Upper lobe of left lung (tissue), 6 donors: ENCODE results near the gene MRPL2. TPM values are rescaled to one million over a fixed set of nuclear protein-coding genes. Genes with fewer than 3 reads are reported as not detected.

Source experiments
- ATAC-seq, 2 donors: fragments of 200-7000 bp; cut with Tn5 transposase; one replicate each; pipeline ENCODE4 v1.9.1; 2022; ENCODE audit warnings: mild to moderate bottlenecking in 2 of 2, moderate library complexity in 2 of 2; ENCODE audit not compliant: low FRiP score in 2 of 2
- DNase-seq, 2 donors: peaks; one replicate each; pipeline ENCODE4 v3.0.0-alpha.2; 2019 to 2020
- H3K27ac ChIP-seq, 4 donors: fragments of 200-600 bp; sonication (generic); one replicate each; pipeline ENCODE4 v1.5.1; 2016 to 2019
- H3K27me3 ChIP-seq, 4 donors: fragments of 200-600 bp; sonication (generic); one replicate each; pipeline ENCODE4 v1.5.1; 2017 to 2019
- H3K36me3 ChIP-seq, 4 donors: fragments of 200-600 bp; sonication (generic); one replicate each; pipeline ENCODE4 v1.5.1; 2016 to 2019
- H3K4me1 ChIP-seq, 4 donors: fragments of 200-600 bp; sonication (generic); one replicate each; pipeline ENCODE4 v1.5.1; 2018 to 2019
- H3K4me3 ChIP-seq, 4 donors: fragments of 200-600 bp; sonication (generic); one replicate each; pipeline ENCODE4 v1.5.1; 2017 to 2019; ENCODE audit warnings: mild to moderate bottlenecking in 2 of 4, moderate library complexity in 1 of 4
- H3K9me3 ChIP-seq, 4 donors: fragments of 200-600 bp; sonication (generic); one replicate each; pipeline ENCODE4 v1.5.1; 2018 to 2019
- EP300 ChIP-seq, 4 donors: sonication (generic); formaldehyde crosslinking; IDR thresholded peaks; one replicate each; pipeline ENCODE4 v1.5.1; 2017; ENCODE audit warnings: antibody characterized with exemption in 4 of 4, control low read depth in 2 of 4
- POLR2A ChIP-seq, 4 donors: fragments of 450-650 bp; IDR thresholded peaks; one replicate each; pipeline ENCODE4 v1.5.1; 2016 to 2017; ENCODE audit warnings: antibody characterized with exemption in 4 of 4, mild to moderate bottlenecking in 2 of 4
- POLR2AphosphoS5 ChIP-seq, 2 donors: sonication (generic); formaldehyde crosslinking; IDR thresholded peaks; one replicate each; pipeline ENCODE4 v1.5.1; 2017; ENCODE audit warnings: antibody characterized with exemption in 2 of 2
- WGBS, 2 donors: methylation state at CpG; one replicate each; pipeline ENCODE4 v1.1.5; 2017 to 2018; 5-methylcytosine and 5-hydroxymethylcytosine counted together
- total RNA-seq, 6 donors: library from RNA; depleted of rRNA in 4 of 6; stranded (reverse); fragments of >200 nt in 4 of 6; gene quantifications; one replicate each; pipeline versions ENCODE4 v1.1.0 to v1.2.1, GENCODE V29; 2016 to 2021
- TF ChIP-seq, protein P1 (sequence below), 6 experiments: fragments of 450-650 bp in 4 of 6; fragments of 200-600 bp in 2 of 6; sonication (generic) in 2 of 6; IDR thresholded peaks; one replicate each; pipeline ENCODE4 v1.5.1; 2016 to 2019; ENCODE audit warnings: antibody characterized with exemption in 6 of 6
- donor health status: DM: no; HTN: no; CAD: no; lungs with moderate emphysema.
- donor health status: DM: no; HTN: yes; CAD: no; lungs with severe emphysema.

MRPL2 gene
- total RNA-seq, 6 donors from 2014 or later = 17.2 to 58.2 (median 30.7) TPM

DNA sequence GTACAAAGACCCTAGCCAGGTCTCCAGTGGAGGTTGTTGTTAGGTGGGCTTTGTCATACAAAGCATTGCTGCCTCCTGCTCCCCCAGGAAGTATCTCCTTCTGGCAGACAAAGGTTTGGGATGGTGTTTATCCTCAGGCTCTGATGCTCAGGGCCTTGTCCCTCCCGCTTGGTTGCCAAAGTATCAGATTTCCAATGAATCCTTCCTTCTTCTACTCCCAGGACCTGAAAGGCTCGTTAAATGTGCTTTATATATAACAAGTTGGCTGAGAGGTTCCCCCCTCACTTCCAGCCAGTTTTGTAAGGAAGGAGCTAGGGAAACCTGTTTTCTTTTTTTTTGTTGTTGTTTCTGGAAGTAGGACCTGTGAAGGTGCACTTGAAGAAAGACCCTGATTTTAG lies 31.3 kb upstream of the MRPL2 start:
- H3K4me3 ChIP-seq = peak overlapping the region in 1 of 4 donors; percentile 28
- TF ChIP-seq POLR2A (IDR thresholded peaks at IDR 0.05) (no peak), EP300 (IDR thresholded peaks at IDR 0.05) (no peak), POLR2AphosphoS5 (IDR thresholded peaks at IDR 0.05) (no peak)
- TF ChIP-seq, protein P1, sequence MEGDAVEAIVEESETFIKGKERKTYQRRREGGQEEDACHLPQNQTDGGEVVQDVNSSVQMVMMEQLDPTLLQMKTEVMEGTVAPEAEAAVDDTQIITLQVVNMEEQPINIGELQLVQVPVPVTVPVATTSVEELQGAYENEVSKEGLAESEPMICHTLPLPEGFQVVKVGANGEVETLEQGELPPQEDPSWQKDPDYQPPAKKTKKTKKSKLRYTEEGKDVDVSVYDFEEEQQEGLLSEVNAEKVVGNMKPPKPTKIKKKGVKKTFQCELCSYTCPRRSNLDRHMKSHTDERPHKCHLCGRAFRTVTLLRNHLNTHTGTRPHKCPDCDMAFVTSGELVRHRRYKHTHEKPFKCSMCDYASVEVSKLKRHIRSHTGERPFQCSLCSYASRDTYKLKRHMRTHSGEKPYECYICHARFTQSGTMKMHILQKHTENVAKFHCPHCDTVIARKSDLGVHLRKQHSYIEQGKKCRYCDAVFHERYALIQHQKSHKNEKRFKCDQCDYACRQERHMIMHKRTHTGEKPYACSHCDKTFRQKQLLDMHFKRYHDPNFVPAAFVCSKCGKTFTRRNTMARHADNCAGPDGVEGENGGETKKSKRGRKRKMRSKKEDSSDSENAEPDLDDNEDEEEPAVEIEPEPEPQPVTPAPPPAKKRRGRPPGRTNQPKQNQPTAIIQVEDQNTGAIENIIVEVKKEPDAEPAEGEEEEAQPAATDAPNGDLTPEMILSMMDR (IDR thresholded peaks at IDR 0.05) = no peak
- DNase-seq = no peak
- H3K4me1 ChIP-seq = peaks cover 15 to 68% (median 30%) of the 10 kb centered on the region in 4 donors
- H3K36me3 ChIP-seq = no peaks in the 10 kb centered on the region
- H3K9me3 ChIP-seq = no peaks in the 10 kb centered on the region
- WGBS, 2 donors = 51 to 53% methylated on average over 2 of the region's 2 CpGs
- H3K27me3 ChIP-seq = no peaks in the 10 kb centered on the region
- no peak for ATAC-seq
- H3K27ac ChIP-seq = peak overlapping the region; percentile 74 to 85 (median 76)

DNA sequence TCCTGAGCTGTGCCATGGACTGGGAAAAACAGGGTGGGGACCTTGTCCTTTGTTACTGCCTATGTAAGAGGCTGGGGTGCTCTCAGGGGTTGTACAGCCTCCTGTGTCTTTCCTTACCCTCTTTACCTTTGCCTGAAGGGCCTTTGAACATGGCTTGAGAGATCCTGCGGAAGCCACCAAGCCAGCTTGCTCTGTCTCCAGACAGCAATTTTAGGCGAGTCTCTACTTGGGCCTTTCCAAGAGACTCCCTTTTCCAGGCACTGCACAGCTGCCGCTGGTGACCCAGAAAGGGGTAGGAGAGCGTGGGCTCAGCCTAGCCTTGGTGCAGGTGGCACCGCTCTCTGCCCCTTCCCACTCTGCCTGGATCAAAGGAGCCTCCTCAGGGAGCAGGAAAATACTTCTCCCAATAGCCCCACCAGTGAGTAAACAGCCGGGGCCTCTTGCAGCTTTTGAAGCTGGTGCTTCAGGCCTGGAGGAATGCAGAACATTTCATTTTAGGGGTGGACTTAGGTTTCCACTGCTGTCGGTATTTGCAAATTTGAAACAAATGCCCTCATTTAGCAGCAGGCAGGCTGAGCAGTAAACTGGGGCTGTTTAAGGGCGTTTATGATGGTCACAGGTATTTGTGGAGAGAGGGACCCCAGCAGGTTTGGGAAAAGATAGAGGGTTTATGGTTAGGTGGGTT lies 30.8 kb upstream of the MRPL2 start:
- peak overlapping the region in 2 of 4 donors; percentile 7 to 28 for H3K4me3 ChIP-seq
- TF ChIP-seq POLR2AphosphoS5 (IDR thresholded peaks at IDR 0.05) (no peak), POLR2A (IDR thresholded peaks at IDR 0.05) (peak in 1 of 4 donors; percentile 46), EP300 (IDR thresholded peaks at IDR 0.05) (no peak)
- H3K36me3 ChIP-seq = no peaks in the 10 kb centered on the region
- DNase-seq (peak in 1 of 2 donors; percentile 66), ATAC-seq (peak; percentile 51 to 88)
- H3K9me3 ChIP-seq = no peaks in the 10 kb centered on the region
- H3K4me1 ChIP-seq = peaks cover 13 to 63% (median 27%) of the 10 kb centered on the region in 4 donors
- H3K27me3 ChIP-seq = no peaks in the 10 kb centered on the region
- H3K27ac ChIP-seq = peak overlapping the region; percentile 74 to 85 (median 76)
- WGBS, 2 donors = 55 to 72% methylated on average over 7 to 8 of the region's 8 CpGs

DNA sequence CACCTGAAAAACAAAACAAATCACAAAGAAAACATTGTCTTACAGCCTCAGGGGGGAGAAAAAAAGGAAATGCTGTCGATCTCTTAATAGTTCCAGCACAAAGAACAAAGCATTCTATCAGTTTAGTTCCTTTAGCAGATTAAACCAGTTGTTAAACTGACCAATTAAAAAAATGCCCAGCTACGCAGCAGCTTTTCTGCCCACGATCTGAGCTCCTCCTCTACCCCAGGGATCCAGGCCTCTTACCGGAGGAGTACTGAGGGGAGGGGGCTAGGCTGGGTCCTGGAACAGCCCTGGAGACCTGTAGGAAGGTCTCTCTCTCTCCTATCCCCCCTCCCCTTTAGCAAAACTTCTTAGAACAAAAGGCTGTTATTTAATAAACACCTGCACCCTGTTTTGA lies 30.2 kb upstream of the MRPL2 start:
- Histone ChIP-seq H3K4me1 (peaks cover 10 to 59% (median 27%) of the 10 kb centered on the region in 4 donors), H3K36me3 (no peaks in the 10 kb centered on the region), H3K4me3 (peak overlapping the region in 2 of 4 donors; percentile 7 to 28), H3K9me3 (no peaks in the 10 kb centered on the region), H3K27me3 (no peaks in the 10 kb centered on the region), H3K27ac (peak overlapping the region; percentile 74 to 85 (median 76))
- WGBS, 2 donors = 42 to 53% methylated on average over 4 of the region's 4 CpGs
- DNase-seq (no peak), ATAC-seq (peak in 1 of 2 donors; percentile 38)
- TF ChIP-seq POLR2AphosphoS5 (IDR thresholded peaks at IDR 0.05) = no peak
- no peak for TF ChIP-seq POLR2A (IDR thresholded peaks at IDR 0.05)
- no peak for TF ChIP-seq EP300 (IDR thresholded peaks at IDR 0.05)
- TF ChIP-seq, protein P1 (IDR thresholded peaks at IDR 0.05) = no peak

DNA sequence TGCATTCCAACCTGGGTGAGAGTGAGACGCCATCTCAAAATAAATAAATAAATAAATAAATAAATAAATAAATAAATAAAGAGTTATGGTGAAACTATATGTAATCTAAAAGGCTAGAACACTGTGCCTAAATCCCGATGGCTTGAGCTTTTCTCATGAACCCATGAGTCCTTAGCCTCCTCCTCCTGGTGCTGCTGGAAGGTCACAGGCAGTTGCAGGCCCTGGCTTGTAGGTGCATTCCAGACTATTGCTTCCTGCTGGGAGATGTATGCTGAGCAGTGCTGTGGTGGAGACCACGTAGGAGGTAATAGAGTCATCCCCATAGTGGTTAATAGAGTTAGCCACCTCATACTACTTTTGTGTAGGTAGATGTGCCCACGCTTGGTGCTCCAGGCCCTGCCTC lies 29.4 kb upstream of the MRPL2 start:
- Histone ChIP-seq H3K4me1 (peaks cover 6 to 51% (median 20%) of the 10 kb centered on the region in 4 donors), H3K36me3 (no peaks in the 10 kb centered on the region), H3K9me3 (no peaks in the 10 kb centered on the region), H3K27ac (peak overlapping the region; percentile 74 to 85 (median 76)), H3K4me3 (no peak overlapping the region), H3K27me3 (no peaks in the 10 kb centered on the region)
- no peak for DNase-seq
- ATAC-seq = no peak
- 77 to 79% methylated on average over 4 of the region's 4 CpGs for WGBS, 2 donors
- TF ChIP-seq POLR2A (IDR thresholded peaks at IDR 0.05) = no peak
- TF ChIP-seq, protein P1 (IDR thresholded peaks at IDR 0.05) = no peak
- TF ChIP-seq POLR2AphosphoS5 (IDR thresholded peaks at IDR 0.05) = no peak
- no peak for TF ChIP-seq EP300 (IDR thresholded peaks at IDR 0.05)

DNA sequence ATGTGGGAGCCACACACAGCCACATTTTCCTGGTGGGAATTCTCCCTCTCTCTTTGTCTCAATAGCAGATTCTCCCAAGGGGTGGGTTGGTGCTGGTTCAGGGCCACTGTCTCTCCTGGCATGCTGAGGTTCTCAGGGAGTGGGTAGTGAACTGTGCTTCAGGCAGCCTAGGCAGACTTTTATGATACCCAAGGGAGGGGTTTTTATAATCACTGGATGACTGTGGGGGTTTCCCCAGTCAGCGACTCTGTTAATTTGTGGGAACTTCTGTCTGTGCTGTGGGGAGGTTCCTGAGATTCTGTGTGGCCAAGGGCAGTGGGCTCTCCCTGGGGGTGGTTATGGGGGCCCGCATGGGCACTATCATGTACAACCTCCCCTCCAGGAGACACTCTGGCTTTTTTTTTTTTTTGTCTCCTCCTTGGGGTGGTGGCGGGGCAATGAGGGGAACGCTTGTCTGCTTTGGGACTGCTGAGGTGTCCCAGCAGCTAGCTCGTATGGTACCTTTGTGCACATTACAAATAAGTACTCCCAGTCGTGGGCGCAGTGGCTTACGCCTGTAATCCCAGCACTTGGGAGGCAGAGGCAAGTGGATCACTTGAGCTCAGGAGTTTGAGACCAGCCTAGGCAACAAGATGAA lies 26.9 kb upstream of the MRPL2 start:
- WGBS, 2 donors = 84 to 85% methylated on average over 8 of the region's 8 CpGs
- H3K9me3 ChIP-seq = no peaks in the 10 kb centered on the region
- no peaks in the 10 kb centered on the region for H3K27me3 ChIP-seq
- H3K4me1 ChIP-seq = peaks cover 0 to 42% (median 15%) of the 10 kb centered on the region in 4 donors
- DNase-seq = no peak
- ATAC-seq = no peak
- no peak overlapping the region for H3K4me3 ChIP-seq
- no peak overlapping the region for H3K27ac ChIP-seq
- H3K36me3 ChIP-seq = no peaks in the 10 kb centered on the region
- TF ChIP-seq POLR2A (IDR thresholded peaks at IDR 0.05) (no peak), POLR2AphosphoS5 (IDR thresholded peaks at IDR 0.05) (no peak), EP300 (IDR thresholded peaks at IDR 0.05) (no peak)
- TF ChIP-seq, protein P1 (IDR thresholded peaks at IDR 0.05) = no peak
